GM12864 (cell line): Measurements from ENCODE around the gene PDE4B.

Experiments
- DNase-seq: peaks from one replicate; pipeline ENCODE4 v3.0.0-alpha.2; 2011; ENCODE audit warnings: low read depth
- H3K4me3 ChIP-seq: 2 replicates; pipeline ENCODE4 v1.5.1; 2011; ENCODE audit warnings: mild to moderate bottlenecking, low read depth, low read length, control low read depth
- TF ChIP-seq, protein P1 (sequence below): IDR thresholded peaks from 2 replicates; pipeline ENCODE4 v1.5.1; 2011; ENCODE audit warnings: low read depth, mild to moderate bottlenecking, moderate library complexity, low read length, control low read depth, inconsistent platforms; ENCODE audit errors: missing control alignments

Gene PDE4B

GRCh38 chr1:66355756-66356155 is 563.1 kb downstream of the PDE4B start:
- H3K4me3 ChIP-seq = no peak overlapping the region
- no peak for DNase-seq
- TF ChIP-seq, protein P1, sequence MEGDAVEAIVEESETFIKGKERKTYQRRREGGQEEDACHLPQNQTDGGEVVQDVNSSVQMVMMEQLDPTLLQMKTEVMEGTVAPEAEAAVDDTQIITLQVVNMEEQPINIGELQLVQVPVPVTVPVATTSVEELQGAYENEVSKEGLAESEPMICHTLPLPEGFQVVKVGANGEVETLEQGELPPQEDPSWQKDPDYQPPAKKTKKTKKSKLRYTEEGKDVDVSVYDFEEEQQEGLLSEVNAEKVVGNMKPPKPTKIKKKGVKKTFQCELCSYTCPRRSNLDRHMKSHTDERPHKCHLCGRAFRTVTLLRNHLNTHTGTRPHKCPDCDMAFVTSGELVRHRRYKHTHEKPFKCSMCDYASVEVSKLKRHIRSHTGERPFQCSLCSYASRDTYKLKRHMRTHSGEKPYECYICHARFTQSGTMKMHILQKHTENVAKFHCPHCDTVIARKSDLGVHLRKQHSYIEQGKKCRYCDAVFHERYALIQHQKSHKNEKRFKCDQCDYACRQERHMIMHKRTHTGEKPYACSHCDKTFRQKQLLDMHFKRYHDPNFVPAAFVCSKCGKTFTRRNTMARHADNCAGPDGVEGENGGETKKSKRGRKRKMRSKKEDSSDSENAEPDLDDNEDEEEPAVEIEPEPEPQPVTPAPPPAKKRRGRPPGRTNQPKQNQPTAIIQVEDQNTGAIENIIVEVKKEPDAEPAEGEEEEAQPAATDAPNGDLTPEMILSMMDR = no peak

- no peak for DNase-seq
Observed at GRCh38 chr1:66356605-66357004, 563.9 kb downstream of the PDE4B start.

GRCh38 chr1:66357021-66357420 is 564.3 kb downstream of the PDE4B start:
- TF ChIP-seq, protein P1 = no peak
- H3K4me3 ChIP-seq = no peak overlapping the region
- no peak for DNase-seq

More at GRCh38 chr1:66356605-66357004, 563.9 kb downstream of the PDE4B start:
- H3K4me3 ChIP-seq = no peak overlapping the region
- TF ChIP-seq, protein P1 = no peak

GRCh38 chr1:66357478-66358197 is 564.9 kb downstream of the PDE4B start:
- TF ChIP-seq, protein P1 = no peak
- DNase-seq = no peak
- H3K4me3 ChIP-seq = no peak overlapping the region

DNA sequence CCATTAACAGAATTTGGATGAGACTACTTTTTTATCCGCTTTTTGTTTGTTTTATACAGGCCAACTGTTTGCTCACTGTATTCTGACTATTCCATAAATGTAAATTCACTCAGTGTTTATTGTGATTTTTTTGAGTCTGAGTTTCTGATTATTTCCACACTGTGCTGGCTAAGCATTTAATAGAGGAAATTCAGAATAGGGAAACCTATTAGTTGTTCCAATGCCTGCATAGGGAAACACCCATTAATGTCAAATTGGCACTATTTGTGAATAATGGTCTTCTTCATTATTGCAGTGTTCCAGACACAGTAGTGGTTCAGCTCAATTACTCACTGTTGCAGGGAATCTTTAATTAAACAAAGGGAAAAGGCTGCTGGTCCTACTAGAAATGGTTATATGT is 566.6 kb downstream of the PDE4B start:
- TF ChIP-seq, protein P1 = no peak
- H3K4me3 ChIP-seq = no peak overlapping the region
- DNase-seq = no peak

- TF ChIP-seq, protein P1 = no peak
- H3K4me3 ChIP-seq = no peak overlapping the region
- DNase-seq = no peak
Observed at GRCh38 chr1:66359815-66360214, 567.1 kb downstream of the PDE4B start.

GRCh38 chr1:66360285-66360724 is 567.6 kb downstream of the PDE4B start:
- DNase-seq = no peak
- TF ChIP-seq, protein P1 = peak; percentile 54
- H3K4me3 ChIP-seq = no peak overlapping the region
